Measurements from ENCODE around the gene DLX6.

The DLX6 gene

GRCh38 chr7:97011536-97012364 is 6.4 kb downstream of the DLX6 start:
- no peak for DNase-seq (ENCODE audit: low spot score)

- no peak for DNase-seq (ENCODE audit: low spot score)
Measured at GRCh38 chr7:97012365-97013133, 7.2 kb downstream of the DLX6 start.

- no peak for DNase-seq (ENCODE audit: low spot score)
Measured at GRCh38 chr7:97013134-97013844, 7.9 kb downstream of the DLX6 start.

GRCh38 chr7:97013845-97014134 is 8.4 kb downstream of the DLX6 start:
- DNase-seq (ENCODE audit: low spot score) = no peak

GRCh38 chr7:97014145-97014750 is 8.9 kb downstream of the DLX6 start:
- no peak for DNase-seq (ENCODE audit: low spot score)

- no peak for DNase-seq (ENCODE audit: low spot score)
Measured at GRCh38 chr7:97015279-97015678, 9.9 kb downstream of the DLX6 start.

- DNase-seq (ENCODE audit: low spot score) = no peak
Measured at GRCh38 chr7:97015756-97016380, 10.5 kb downstream of the DLX6 start.

GRCh38 chr7:97016381-97017191 is 11.2 kb downstream of the DLX6 start:
- DNase-seq (ENCODE audit: low spot score) = no peak

- no peak for DNase-seq (ENCODE audit: low spot score)
Measured at GRCh38 chr7:97017192-97018125, 12.1 kb downstream of the DLX6 start.

GRCh38 chr7:97018126-97018601 is 12.8 kb downstream of the DLX6 start:
- DNase-seq (ENCODE audit: low spot score) = no peak

GRCh38 chr7:97018791-97019531 is 13.6 kb downstream of the DLX6 start:
- no peak for DNase-seq (ENCODE audit: low spot score)

- no peak for DNase-seq (ENCODE audit: low spot score)
Measured at GRCh38 chr7:97019710-97020225, 14.4 kb downstream of the DLX6 start.

- DNase-seq (ENCODE audit: low spot score) = no peak
Measured at GRCh38 chr7:97020601-97020995, 15.2 kb downstream of the DLX6 start.

GRCh38 chr7:97020996-97021746 is 15.8 kb downstream of the DLX6 start:
- DNase-seq (ENCODE audit: low spot score) = no peak

- DNase-seq (ENCODE audit: low spot score) = no peak
Measured at GRCh38 chr7:97021747-97022490, 16.6 kb downstream of the DLX6 start.

GRCh38 chr7:97022491-97023306 is 17.3 kb downstream of the DLX6 start:
- DNase-seq (ENCODE audit: low spot score) = no peak

Measured in CD4-positive, alpha-beta T cell treated with Interleukin-15 for 4 hours (primary cell).